HS-27A (cell line): Measurements from ENCODE around the gene LITAFD.

Experiments
- DNase-seq: peaks from one replicate; pipeline ENCODE4 v3.0.0-alpha.2; 2012; ENCODE audit warnings: low read depth, missing footprints

LITAFD gene

GRCh38 chr16:8920645-8921346, 38.6 kb downstream of the LITAFD start:
- DNase-seq: no peak

- DNase-seq: no peak
These were observed 39.3 kb downstream of the LITAFD start for GRCh38 chr16:8921347-8921984.

GRCh38 chr16:8923199-8923598, 41.0 kb downstream of the LITAFD start:
- no peak for DNase-seq

GRCh38 chr16:8924214-8924613, 42.1 kb downstream of the LITAFD start:
- DNase-seq: no peak

GRCh38 chr16:8925455-8925854, 43.3 kb downstream of the LITAFD start:
- no peak for DNase-seq

GRCh38 chr16:8926827-8927226, 44.7 kb downstream of the LITAFD start:
- DNase-seq: no peak

GRCh38 chr16:8928467-8928957, 46.4 kb downstream of the LITAFD start:
- no peak for DNase-seq

- DNase-seq: no peak
These were observed 47.1 kb downstream of the LITAFD start for GRCh38 chr16:8929086-8929748.

- DNase-seq: peak; percentile 1
These were observed 49.7 kb downstream of the LITAFD start for GRCh38 chr16:8931859-8932258.

- DNase-seq: no peak
These were observed 52.5 kb downstream of the LITAFD start for GRCh38 chr16:8934601-8935000.
